Neural progenitor cell (in vitro differentiated cells): ENCODE measurements around the gene ANO3. TPM values are rescaled to one million over a fixed set of nuclear protein-coding genes. Genes with fewer than 3 reads are reported as not detected.

ENCODE experiments used
- DNase-seq: peaks from one replicate; pipeline ENCODE4 v3.0.0-alpha.2; 2016; ENCODE audit warnings: low spot score
- H2AFZ ChIP-seq: fragments of 200-600 bp; sonication (generic); replicated peaks from 2 replicates; pipeline ENCODE4 v1.6.1; 2016; ENCODE audit warnings: antibody characterized with exemption
- H3F3A ChIP-seq: fragments of 200-600 bp; sonication (generic); 2 replicates; pipeline ENCODE4 v1.6.1; 2016; ENCODE audit warnings: antibody characterized with exemption, low read depth
- H3K27ac ChIP-seq: fragments of 200-600 bp; sonication (generic); 2 replicates; pipeline ENCODE4 v1.5.1; 2016; ENCODE audit warnings: mild to moderate bottlenecking
- H3K27me3 ChIP-seq: fragments of 200-600 bp; sonication (generic); 2 replicates; pipeline ENCODE4 v1.6.1; 2016; ENCODE audit warnings: mild to moderate bottlenecking, moderate library complexity
- H3K36me3 ChIP-seq: fragments of 200-600 bp; sonication (generic); 2 replicates; pipeline ENCODE4 v1.5.1; 2016
- H3K4me1 ChIP-seq: fragments of 200-600 bp; sonication (generic); 2 replicates; pipeline ENCODE4 v1.6.1; 2016; ENCODE audit warnings: mixed run types
- H3K4me2 ChIP-seq: fragments of 200-600 bp; sonication (generic); 2 replicates; pipeline ENCODE4 v1.6.1; 2016
- H3K4me3 ChIP-seq: fragments of 200-600 bp; sonication (generic); 2 replicates; pipeline ENCODE4 v1.5.1; 2016
- H3K79me2 ChIP-seq: fragments of 200-600 bp; sonication (generic); 2 replicates; pipeline ENCODE4 v1.6.1; 2016; ENCODE audit warnings: low read depth
- H3K9ac ChIP-seq: fragments of 200-600 bp; sonication (generic); 2 replicates; pipeline ENCODE4 v1.6.1; 2016
- H3K9me3 ChIP-seq: fragments of 200-600 bp; sonication (generic); 2 replicates; pipeline ENCODE4 v1.5.1; 2016; ENCODE audit warnings: low read depth
- H4K20me1 ChIP-seq: fragments of 200-600 bp; sonication (generic); 2 replicates; pipeline ENCODE4 v1.6.1; 2016; ENCODE audit warnings: low read depth
- H3K27ac Mint-ChIP-seq: 3 replicates; pipeline ENCODE4 v1.8.0; 2021; ENCODE audit warnings: mixed read lengths
- H3K27me3 Mint-ChIP-seq: 2 replicates; pipeline ENCODE4 v1.8.0; 2022; ENCODE audit warnings: low read depth, mild to moderate bottlenecking, inconsistent platforms, moderate library complexity, mixed read lengths; ENCODE audit not compliant: insufficient read depth
- H3K36me3 Mint-ChIP-seq: 3 replicates; pipeline ENCODE4 v1.8.0; 2021; ENCODE audit warnings: mixed read lengths
- H3K4me1 Mint-ChIP-seq: 3 replicates; pipeline ENCODE4 v1.8.0; 2021; ENCODE audit warnings: mixed read lengths
- H3K4me3 Mint-ChIP-seq: 3 replicates; pipeline ENCODE4 v1.8.0; 2021; ENCODE audit warnings: mild to moderate bottlenecking, moderate library complexity, mixed read lengths
- H3K9me3 Mint-ChIP-seq: 3 replicates; pipeline ENCODE4 v1.8.0; 2020; ENCODE audit warnings: mixed read lengths
- CTCF ChIP-seq: fragments of 200-600 bp; sonication (generic); IDR thresholded peaks from 2 replicates; pipeline ENCODE4 v1.5.1; 2017; ENCODE audit warnings: antibody characterized with exemption, mild to moderate bottlenecking
- EZH2 ChIP-seq: fragments of 200-600 bp; sonication (generic); IDR thresholded peaks from 2 replicates; pipeline ENCODE4 v1.6.1; 2017; ENCODE audit warnings: antibody characterized with exemption, mild to moderate bottlenecking, moderate library complexity
- EZH2phosphoT487 ChIP-seq: fragments of 200-600 bp; sonication (generic); IDR thresholded peaks from 2 replicates; pipeline ENCODE4 v1.6.1; 2017; ENCODE audit warnings: antibody characterized with exemption
- total RNA-seq: library from RNA; depleted of rRNA; stranded (reverse); fragments of >200 nt; gene quantifications from 2 replicates; pipeline ENCODE4 v1.2.3, GENCODE V29; 2015; ENCODE audit warnings: low replicate concordance

ANO3 gene
- total RNA-seq, 1 donor from 2014 or later, result 2.5 TPM

GRCh38 chr11:26412955-26413354, 81.0 kb downstream of the ANO3 start:
- Histone ChIP-seq H3K9ac (no peak overlapping the region), H4K20me1 (no peaks in the 10 kb centered on the region), H3K9me3 (no peaks in the 10 kb centered on the region), H3K4me3 (no peak overlapping the region), H3K79me2 (no peaks in the 10 kb centered on the region), H3K4me2 (no peak overlapping the region), H3K27ac (no peak overlapping the region), H3K27me3 (no peaks in the 10 kb centered on the region), H3K36me3 (no peaks in the 10 kb centered on the region), H2AFZ (no peak overlapping the region), H3F3A (no peaks in the 10 kb centered on the region), H3K4me1 (no peaks in the 10 kb centered on the region)
- no peak for DNase-seq
- TF ChIP-seq EZH2phosphoT487, result no peak
- TF ChIP-seq CTCF, result no peak
- TF ChIP-seq EZH2, result no peak
- no peaks in the 10 kb centered on the region for H3K9me3 Mint-ChIP-seq
- no peak overlapping the region for H3K27ac Mint-ChIP-seq
- no peaks in the 10 kb centered on the region for H3K27me3 Mint-ChIP-seq
- no peak overlapping the region for H3K4me3 Mint-ChIP-seq
- H3K4me1 Mint-ChIP-seq, result no peaks in the 10 kb centered on the region
- no peaks in the 10 kb centered on the region for H3K36me3 Mint-ChIP-seq

GRCh38 chr11:26418386-26418912, 86.5 kb downstream of the ANO3 start:
- Histone ChIP-seq H3K4me3 (no peak overlapping the region), H3K27me3 (no peaks in the 10 kb centered on the region), H3K27ac (no peak overlapping the region), H3K9me3 (no peaks in the 10 kb centered on the region), H3F3A (no peaks in the 10 kb centered on the region), H3K9ac (no peak overlapping the region), H4K20me1 (no peaks in the 10 kb centered on the region), H3K79me2 (no peaks in the 10 kb centered on the region), H3K36me3 (no peaks in the 10 kb centered on the region), H3K4me1 (peaks cover 10% of the 10 kb centered on the region), H3K4me2 (no peak overlapping the region), H2AFZ (no peak overlapping the region)
- TF ChIP-seq EZH2, result no peak
- TF ChIP-seq CTCF, result no peak
- no peak for TF ChIP-seq EZH2phosphoT487
- no peaks in the 10 kb centered on the region for H3K36me3 Mint-ChIP-seq
- H3K4me3 Mint-ChIP-seq, result no peak overlapping the region
- peaks cover 2% of the 10 kb centered on the region for H3K27me3 Mint-ChIP-seq
- no peak for DNase-seq
- no peaks in the 10 kb centered on the region for H3K4me1 Mint-ChIP-seq
- no peaks in the 10 kb centered on the region for H3K9me3 Mint-ChIP-seq
- H3K27ac Mint-ChIP-seq, result no peak overlapping the region

- no peaks in the 10 kb centered on the region for H3K27me3 ChIP-seq
- no peak overlapping the region for H3K9ac ChIP-seq
- no peaks in the 10 kb centered on the region for H3K79me2 ChIP-seq
- no peak overlapping the region for H3K27ac Mint-ChIP-seq
- H3K27ac ChIP-seq, result no peak overlapping the region
- H2AFZ ChIP-seq, result peak overlapping the region; percentile 75
- H3K4me1 ChIP-seq, result peaks cover 10% of the 10 kb centered on the region
- H3K9me3 Mint-ChIP-seq, result no peaks in the 10 kb centered on the region
- H3K36me3 Mint-ChIP-seq, result no peaks in the 10 kb centered on the region
- no peaks in the 10 kb centered on the region for H4K20me1 ChIP-seq
- peak; percentile 37 for DNase-seq
- no peak for TF ChIP-seq CTCF
- TF ChIP-seq EZH2, result no peak
- no peak for TF ChIP-seq EZH2phosphoT487
- H3K4me3 ChIP-seq, result no peak overlapping the region
- H3K4me1 Mint-ChIP-seq, result no peaks in the 10 kb centered on the region
- H3K4me3 Mint-ChIP-seq, result no peak overlapping the region
- H3K4me2 ChIP-seq, result no peak overlapping the region
- H3K36me3 ChIP-seq, result no peaks in the 10 kb centered on the region
- no peaks in the 10 kb centered on the region for H3F3A ChIP-seq
- no peaks in the 10 kb centered on the region for H3K9me3 ChIP-seq
- H3K27me3 Mint-ChIP-seq, result peaks cover 2% of the 10 kb centered on the region
These were observed 88.4 kb downstream of the ANO3 start for GRCh38 chr11:26420331-26420730.
